Mammary epithelial cell (primary cell): Measurements from ENCODE around the gene ITPRIPL1.

Experiments
- CTCF ChIP-seq, 2 donors: IDR thresholded peaks in 1 of 2; conservative IDR thresholded peaks in 1 of 2; 2 replicates each; pipeline ENCODE4 v1.5.1; 2011 to 2012; ENCODE audit warnings: inconsistent platforms in 2 of 2, low read length in 2 of 2, mild to moderate bottlenecking in 2 of 2, control low read depth in 1 of 2, low read depth in 1 of 2; ENCODE audit not compliant: insufficient read depth in 1 of 2; ENCODE audit errors: extremely low read depth in 1 of 2
- EZH2 ChIP-seq: IDR thresholded peaks from 2 replicates; pipeline ENCODE4 v1.6.1; 2012; ENCODE audit warnings: low read length, inconsistent platforms, borderline replicate concordance

GRCh38 chr2:96320326-96320725 is 4.8 kb upstream of the ITPRIPL1 start:
- TF ChIP-seq CTCF (conservative IDR thresholded peaks at IDR 0.05 in 1 of 2, IDR thresholded peaks at IDR 0.05 in 1 of 2; ENCODE audit: extremely low read depth in 1 of 2, insufficient read depth in 1 of 2, low read depth in 1 of 2, low read length in 2 of 2) (no peak), EZH2 (no peak)
